NCI-H146 (cell line): Measurements from ENCODE around the gene ZNF117.
A peak's percentile ranks its signal among the peaks of the same experiment; 100 is the strongest.
"Not testable (repeated sequence)": the region's sequence is repeated elsewhere in the genome, so short reads cannot be mapped to it uniquely, and the experiment has no call there.

Source experiments
- DNase-seq: peaks from one replicate; lab custom pipeline; 2025; lab: John Stamatoyannopoulos, UW

Gene ZNF117

DNA sequence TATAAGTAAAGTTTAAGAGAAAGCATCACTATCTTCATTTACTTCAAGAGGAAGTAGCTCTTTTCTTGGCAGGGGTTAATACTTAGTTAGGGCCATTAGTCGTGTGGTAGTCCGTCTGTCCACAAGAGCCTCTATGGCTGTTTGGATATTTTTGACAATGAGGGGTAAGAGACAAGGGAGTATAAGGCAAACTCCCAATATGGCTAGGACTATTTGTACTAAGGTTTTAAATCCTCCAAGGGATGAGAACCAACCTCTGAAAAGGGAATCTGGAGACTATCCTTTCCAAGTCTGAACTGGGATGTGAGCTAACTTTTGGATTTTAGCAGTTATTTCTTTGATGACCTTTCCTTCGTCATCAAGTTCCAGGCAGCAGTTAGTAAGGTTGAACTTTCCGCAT is at the start of gene ZNF117:
Gene ZNF117 (minus strand): TSS at position 101 of the 400 bp plus-strand sequence.
- no peak for DNase-seq

DNA sequence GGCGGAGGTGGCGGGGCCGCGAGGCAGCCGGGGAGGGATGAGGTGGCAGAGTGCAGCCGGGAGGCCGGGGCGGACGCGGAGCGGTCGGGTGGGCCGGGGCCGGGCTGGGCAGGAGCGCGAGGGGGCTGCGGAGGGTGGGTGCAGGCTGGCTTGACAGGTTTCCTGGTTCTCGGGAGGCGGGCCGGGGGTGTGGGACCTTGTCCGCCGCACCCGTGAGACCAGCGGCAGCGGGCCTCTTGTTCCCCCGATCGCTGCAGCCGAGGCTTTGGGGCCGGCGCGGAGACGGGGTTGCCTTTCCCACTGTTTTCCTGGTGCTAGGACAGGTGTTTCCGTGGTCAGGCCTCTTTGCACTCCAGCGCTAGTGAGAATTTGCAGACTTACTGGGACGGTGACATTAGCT is 47.9 kb upstream of the ZNF117 start:
- peak; percentile 58 for DNase-seq

- peak; percentile 92 for DNase-seq
Observed at GRCh38 chr7:65037740-65038688, 47.2 kb upstream of the ZNF117 start.

DNA sequence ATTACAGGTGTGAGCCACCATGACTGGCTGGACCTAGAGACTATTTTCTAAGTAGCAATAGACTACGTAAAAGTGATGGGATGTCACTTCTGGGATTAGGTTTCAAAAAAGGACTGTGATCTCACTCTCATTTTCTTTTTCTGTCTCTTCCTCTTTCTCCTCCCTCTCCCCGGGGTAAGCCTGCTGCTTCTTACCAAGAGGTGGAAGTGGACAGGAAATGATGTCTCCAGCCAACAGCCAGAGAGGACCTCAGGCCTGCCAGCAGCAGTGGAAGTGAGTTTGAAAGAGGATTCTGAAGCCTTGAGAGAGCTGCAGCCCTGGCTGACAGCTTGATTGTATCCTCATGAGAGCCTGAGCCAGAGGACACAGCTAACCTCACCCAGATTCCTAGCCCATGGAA is 45.7 kb upstream of the ZNF117 start:
- not testable (repeated sequence) for DNase-seq

GRCh38 chr7:65035469-65035868 is 44.6 kb upstream of the ZNF117 start:
- not testable (repeated sequence) for DNase-seq

DNA sequence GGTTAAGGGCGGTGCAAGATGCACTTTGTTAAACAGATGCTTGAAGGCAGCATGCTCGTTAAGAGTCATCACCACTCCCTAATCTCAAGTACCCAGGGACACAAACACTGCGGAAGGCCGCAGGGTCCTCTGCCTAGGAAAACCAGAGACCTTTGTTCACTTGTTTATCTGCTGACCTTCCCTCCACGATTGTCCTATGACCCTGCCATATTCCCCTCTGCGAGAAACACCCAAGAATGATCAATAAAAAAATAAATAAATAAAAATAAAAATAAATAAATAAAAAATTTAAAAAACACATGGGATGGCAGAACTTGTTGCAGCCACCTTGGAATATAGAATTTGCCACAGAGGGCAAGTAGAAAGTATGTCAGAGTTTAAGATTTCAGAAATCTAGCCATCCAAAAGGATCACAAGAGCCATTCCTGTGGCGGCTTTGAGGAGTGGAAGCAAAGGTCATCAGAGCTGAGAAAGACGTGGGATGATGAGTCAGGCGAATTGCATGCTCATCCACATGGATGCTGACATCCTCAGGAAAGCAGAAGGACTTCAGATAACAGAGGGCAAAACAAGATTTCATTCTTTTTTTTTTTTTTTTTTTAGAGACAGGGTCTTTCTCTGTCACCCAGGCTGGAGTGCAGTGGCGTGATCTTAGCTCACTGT is 43.4 kb upstream of the ZNF117 start:
- not testable (repeated sequence) for DNase-seq

- not testable (repeated sequence) for DNase-seq
Observed at GRCh38 chr7:65033391-65033790, 42.6 kb upstream of the ZNF117 start.

DNA sequence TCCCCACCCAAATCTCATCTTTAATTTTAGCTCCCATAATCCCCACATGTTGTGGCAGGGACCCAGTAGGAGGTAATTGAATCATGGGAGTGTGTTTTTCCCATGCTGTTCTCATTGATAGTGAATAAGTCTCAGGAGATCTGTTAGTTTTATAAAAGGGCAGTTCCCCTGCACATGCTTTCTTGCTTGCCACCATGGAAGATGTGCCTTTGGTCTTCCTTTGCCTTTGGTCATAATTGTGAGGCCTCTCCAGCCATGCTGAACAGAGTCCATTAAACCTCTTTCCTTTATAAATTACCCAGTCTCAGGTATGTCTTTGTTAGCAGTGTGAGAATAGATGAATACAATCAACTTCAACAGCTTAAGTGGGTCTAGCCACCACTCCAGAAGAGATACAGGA is 34.2 kb upstream of the ZNF117 start:
- not testable (repeated sequence) for DNase-seq

GRCh38 chr7:65020978-65021377 is 30.1 kb upstream of the ZNF117 start:
- DNase-seq: not testable (repeated sequence)

GRCh38 chr7:65009881-65010280 is 19.0 kb upstream of the ZNF117 start:
- not testable (repeated sequence) for DNase-seq

GRCh38 chr7:65009394-65009793 is 18.6 kb upstream of the ZNF117 start:
- DNase-seq: not testable (repeated sequence)

GRCh38 chr7:65007036-65007435 is 16.2 kb upstream of the ZNF117 start:
- DNase-seq: peak; percentile 13

DNA sequence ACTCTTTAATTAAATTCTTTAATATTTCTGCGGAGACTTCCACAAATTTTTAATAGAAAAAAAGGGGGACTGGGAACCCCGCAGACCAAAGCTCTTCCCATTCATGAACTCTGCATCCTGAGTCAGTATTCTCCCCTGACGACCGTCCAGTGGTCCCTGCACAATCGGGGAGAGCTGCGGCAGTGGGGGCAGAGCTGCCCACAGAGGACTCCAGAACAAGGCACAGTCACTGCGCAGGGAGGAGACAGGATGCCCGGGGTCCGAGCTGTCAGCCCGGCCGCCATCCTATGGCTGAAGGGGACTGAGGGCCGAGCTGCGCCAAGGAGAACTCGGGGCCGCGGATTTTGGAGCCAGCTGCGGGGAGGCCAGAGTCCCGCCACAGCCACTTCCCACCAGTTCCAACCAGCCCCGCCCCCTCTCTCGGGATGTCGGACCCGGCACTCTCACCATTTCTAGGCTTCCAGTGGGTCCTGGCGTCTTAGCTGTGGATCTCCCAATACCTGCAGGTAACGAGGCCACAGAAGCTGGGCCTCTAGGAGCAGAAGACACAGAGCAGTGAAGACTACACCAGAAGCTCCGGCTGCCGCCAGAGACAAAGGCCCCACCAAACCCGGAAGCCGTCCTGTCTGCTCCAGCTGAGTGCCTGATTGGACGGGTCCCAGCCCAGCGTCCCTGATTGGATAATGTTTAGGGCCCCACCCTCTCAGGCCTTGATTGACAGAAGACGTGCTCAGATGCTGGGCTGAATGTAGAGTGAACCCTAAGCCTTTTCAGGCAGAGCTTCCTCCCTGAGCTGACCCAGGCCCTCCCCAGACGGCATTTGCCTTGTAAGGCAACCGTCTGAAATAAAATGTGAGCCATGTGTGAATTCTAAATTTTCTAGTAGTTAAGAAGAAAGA is 15.5 kb upstream of the ZNF117 start, which contains the start of gene ERV3-1:
Gene ERV3-1 (minus strand): TSS at position 594 of the 899 bp plus-strand sequence. CDS start 13,661 bp downstream, outside the sequence.
- DNase-seq: peak; percentile 98

GRCh38 chr7:65004575-65004974 is 13.7 kb upstream of the ZNF117 start:
- no peak for DNase-seq

- DNase-seq: no peak
Observed at GRCh38 chr7:65002972-65003585, 12.2 kb upstream of the ZNF117 start.

DNA sequence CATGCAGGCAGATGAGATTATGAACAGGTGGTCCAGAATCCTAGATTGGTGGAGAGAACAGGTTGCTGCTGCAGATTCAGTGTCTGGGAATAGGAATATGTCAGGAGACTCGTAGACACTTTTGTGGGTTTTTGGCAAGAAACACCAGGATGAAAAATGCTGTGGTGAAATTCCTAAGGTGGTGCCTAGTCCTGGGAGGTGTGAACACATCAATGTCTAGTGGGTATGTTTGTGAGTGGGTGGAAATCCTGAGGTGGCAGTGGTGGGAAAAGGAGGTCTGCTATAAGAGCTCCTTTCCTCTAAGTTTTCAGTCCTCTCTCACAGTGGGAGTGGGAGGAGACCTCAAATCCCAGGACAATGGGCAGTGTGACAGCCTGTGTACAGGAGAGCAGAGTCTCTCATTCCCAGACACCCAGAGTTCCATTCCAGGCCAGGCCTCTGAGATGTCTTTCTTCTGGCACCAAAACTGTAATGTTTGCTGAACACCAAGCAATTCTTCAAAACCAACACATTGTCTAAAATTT is 10.5 kb upstream of the ZNF117 start:
- DNase-seq: no peak

- no peak for DNase-seq
Observed at GRCh38 chr7:64999165-65000004, 8.5 kb upstream of the ZNF117 start.

DNA sequence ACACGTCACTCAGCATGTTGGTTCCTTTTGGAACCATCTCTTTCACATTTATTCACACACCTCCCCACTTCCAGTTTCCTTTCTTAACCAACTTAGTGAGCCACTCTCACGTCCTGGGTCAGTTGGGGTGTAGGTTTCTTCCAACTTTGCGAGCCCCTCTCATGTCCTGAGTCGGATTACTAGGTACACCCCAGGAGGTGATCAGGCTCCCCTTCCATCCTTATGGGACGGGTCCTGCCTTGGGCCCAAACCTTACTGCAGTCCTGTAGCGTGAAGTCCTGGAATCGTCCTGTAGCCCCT is 8.0 kb upstream of the ZNF117 start:
- DNase-seq: no peak

DNA sequence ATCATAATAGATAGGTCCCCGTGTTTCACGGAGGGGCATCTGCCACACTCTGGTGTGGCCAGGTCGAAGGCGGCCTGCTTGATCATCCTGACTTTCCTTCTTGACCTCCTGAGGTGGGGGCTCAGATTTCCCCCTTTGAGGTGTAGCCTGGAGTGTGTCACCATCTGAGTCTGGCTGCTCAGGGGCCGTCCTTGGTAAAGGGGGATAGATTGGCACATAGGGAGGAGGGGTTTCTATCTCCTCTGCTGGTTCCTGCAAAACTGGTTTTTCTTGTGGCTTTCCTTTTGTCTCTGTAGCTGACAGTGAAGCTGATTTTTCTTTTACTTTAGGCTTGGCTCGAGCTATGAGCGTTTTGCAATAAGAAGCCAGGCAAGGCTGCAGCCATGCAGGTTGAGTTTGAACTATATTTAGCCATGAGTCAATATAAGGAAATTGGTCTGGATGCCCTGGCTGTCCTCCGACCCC is 7.1 kb upstream of the ZNF117 start:
- DNase-seq: no peak

DNA sequence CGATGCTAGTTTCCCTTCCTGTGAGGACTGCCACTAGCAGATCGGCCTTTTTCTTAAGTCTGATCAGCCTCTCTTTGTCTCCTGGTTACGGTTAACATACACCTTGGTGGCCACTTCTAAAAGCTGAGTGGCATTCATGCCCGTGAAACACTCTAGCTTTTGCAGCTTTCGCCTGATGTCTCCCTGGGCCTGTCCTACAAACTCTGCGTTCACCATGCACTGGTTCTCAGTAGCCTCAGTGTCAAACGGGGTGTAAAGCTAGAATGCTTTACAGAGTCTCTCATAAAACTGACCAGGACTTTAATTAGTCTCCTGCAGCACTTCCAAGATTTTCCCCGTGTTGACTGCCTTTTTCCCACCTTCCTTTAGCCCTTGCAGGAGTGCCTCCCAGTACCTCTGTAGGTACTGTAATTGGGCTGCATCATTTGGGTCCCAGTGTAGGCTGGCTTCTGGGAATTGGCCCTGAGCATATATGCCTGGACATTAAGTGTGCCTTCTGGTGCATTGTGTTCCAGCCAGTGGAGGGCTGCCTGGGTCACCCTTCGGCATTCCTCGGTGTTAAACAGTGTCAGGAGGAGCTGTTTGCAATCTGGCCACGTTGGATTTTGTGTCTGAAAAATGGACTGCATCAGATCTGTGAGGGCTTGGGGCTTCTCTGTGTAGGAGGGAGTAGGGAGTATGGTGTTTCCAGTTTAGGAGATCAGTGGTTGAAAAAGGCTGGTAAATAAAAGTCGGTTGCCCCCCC is 6.5 kb upstream of the ZNF117 start:
- DNase-seq: no peak
